HG02759 (cell line): ENCODE data around the gene SRC.
A peak's percentile ranks its signal among the peaks of the same experiment; 100 is the strongest.
"Not testable (repeated sequence)": the region's sequence is repeated elsewhere in the genome, so short reads cannot be mapped to it uniquely, and the experiment has no call there.

Experiments used
- ATAC-seq: cut with Tn5 transposase; IDR thresholded peaks from one replicate; pipeline ENCODE4 v1.9.1; 2021; ENCODE audit warnings: mild to moderate bottlenecking, moderate library complexity; ENCODE audit not compliant: unreplicated experiment

The SRC gene

DNA sequence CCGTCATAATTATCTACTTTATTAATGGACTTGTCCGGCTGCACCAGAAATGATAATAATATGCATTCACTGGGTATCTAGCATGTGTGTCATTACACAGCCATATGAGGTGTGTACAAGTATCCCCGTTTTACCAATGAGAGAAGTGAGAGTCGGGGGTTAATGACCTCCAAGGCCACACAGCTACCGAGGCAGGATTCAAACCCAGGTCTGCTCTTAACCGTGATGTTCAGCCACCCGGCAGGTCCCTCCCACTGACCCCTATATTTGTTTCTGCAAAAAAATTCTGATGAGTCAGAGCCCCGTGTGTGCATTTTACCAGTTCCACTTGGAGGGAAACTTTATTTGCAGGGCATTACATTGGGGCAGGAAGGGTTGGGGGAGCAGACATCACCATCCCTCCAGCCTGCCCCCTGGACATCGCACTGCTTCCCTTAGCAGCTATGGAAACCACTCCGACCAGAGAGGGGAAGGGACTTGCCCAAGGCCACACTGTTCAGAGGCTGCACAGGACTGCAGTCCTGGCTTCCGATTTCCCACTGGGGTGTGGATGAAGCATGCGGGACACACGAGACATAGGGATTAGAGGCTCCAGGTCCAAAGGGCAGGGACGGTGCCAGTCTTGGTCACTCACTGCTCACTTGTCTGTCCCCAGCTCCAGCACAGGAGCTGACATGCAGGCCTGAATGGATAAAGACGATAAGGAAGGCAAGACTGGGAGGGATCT lies 10.1 kb upstream of the SRC start:
- ATAC-seq = peak; percentile 5

GRCh38 chr20:37336369-37337207 lies 9.4 kb upstream of the SRC start:
- peak; percentile 80 for ATAC-seq

DNA sequence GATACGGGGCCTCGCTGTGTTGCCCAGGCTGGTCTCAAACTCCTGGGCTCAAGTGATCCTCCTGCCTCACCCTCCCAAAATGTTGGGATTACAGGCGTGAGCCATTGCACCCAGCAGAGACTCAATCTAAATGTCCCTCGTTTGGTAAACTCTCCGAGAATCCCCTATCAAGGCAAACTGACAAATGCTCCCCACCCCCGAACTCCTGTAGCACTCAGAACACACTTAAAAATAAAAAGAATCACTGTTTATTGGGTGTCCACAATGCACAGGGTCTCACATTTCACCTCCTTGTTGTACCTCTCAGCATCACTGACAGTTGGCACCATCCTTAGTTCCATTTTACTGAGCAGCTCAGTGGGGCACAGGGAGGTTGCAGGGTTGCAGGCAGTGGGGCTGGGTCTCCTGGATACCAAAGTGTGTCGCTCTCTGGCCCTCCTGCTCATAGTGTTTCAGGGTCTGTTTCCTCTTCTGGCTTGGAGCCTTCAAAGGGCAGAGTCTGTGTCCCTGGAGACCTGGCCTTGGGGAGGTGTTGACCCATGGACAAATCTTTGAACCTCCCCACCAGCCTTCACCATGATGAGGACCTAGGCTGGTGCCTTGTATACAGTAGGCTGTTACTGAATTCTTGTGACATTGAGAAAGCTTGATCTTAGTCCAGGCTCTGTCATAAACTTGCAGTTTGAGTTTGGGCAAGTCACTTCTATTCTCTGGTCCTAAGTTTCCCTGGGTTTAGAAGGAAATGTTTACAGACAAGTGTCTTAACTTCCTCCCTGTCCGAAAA lies 8.5 kb upstream of the SRC start:
- ATAC-seq = no peak

- ATAC-seq = not testable (repeated sequence)
Observed at GRCh38 chr20:37338380-37338779, 7.6 kb upstream of the SRC start.

DNA sequence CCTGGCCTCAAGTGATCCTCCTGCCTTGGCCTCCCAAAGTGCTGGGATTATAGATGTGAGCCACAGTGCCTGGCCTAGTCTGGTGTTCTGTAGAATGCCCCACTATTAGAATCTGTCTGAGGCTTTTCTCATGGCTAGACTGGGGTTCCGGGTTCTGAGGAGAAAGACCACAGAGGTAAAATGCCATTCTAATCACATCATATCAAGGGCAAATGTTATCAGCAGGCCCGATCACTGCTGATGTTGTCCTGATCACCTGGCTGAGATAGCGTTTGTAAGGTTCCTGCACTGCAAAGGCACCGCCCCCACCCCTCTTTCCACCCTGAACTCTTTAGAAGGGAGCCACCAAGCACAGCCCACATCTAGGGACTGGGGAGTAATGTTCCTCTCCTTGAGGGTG lies 6.7 kb upstream of the SRC start:
- ATAC-seq = no peak

- not testable (repeated sequence) for ATAC-seq
Observed at GRCh38 chr20:37339764-37340109, 6.2 kb upstream of the SRC start.

DNA sequence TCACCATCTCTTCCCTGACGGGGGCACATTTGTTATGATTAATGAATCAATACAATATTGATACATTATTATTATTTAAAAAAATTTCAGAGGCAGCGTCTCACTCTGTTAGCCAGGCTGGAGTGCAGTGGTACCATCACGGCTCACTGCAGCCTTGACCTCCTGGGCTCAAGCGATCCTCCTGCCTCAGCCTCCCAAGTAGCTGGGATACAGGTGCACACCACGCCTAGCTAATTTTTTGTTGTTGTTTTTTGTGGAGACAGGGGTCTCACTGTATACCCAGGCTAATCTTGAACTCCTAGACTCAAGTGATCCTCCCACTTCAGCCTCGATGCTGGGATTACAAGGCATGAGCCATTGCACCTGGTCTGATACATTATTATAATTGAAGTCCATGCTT lies 4.9 kb upstream of the SRC start:
- ATAC-seq = no peak

GRCh38 chr20:37341632-37342031 lies 4.3 kb upstream of the SRC start:
- ATAC-seq = no peak

GRCh38 chr20:37342231-37343177 lies 3.4 kb upstream of the SRC start:
- no peak for ATAC-seq

- ATAC-seq = no peak
Observed at GRCh38 chr20:37343212-37343993, 2.5 kb upstream of the SRC start.

GRCh38 chr20:37343994-37344355 lies 2.0 kb upstream of the SRC start:
- ATAC-seq = no peak

DNA sequence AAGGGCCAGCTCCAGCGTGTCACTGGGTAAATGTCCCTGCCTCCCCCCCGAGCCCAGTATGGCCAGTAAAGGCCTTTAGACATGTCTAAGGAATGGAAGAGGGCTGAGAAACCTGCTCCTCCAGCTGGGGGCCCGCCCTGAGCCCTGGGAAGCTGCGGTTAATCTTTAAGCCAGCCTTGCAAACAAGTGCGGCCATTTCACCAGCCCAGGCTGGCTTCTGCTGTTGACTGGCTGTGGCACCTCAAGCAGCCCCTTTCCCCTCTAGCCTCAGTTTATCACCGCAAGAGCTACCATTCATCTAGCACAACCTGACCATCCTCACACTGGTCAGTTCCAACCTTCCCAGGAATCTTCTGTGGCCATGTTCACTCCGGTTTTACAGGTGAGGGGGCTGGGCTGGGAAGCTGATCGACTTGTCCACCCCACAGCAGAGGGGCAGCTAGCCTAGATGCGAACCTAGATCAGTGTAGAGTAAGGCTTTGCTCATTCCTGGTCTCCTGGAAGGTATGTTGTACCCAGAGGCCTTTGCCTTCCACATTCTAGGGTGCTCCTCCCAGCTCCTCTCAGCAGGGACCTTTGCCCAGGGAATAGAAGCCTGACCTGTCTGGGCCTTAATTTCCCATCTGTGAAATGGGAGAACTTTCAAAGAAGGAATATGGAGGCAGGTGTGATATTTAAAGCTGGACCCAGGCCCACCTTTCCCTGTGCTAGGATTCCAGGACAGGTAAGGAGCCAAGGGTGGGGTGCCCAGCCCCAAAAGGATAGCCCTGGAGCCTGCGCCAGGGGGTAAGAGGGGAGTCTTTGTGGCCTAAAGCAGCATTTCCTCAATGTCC lies 1.2 kb upstream of the SRC start:
- ATAC-seq = no peak

DNA sequence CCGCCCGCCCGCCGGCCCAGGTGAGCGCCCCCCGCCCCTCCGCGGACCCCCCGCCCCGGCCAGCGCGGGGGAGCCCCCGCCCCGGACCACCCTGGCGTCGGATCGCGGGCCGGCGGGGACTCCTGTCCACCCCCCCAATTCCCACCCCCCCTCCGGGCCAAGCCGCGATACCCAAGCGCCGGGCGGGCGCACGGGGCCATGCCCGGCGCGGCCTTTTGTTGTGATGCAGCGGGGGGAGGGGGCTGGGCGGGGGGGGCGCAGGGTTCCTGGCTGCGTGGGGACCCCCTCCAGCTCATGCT lies 245 bp downstream of the SRC start:
- ATAC-seq = peak; percentile 16

GRCh38 chr20:37346535-37347346 lies 801 bp downstream of the SRC start:
- peak; percentile 13 for ATAC-seq

DNA sequence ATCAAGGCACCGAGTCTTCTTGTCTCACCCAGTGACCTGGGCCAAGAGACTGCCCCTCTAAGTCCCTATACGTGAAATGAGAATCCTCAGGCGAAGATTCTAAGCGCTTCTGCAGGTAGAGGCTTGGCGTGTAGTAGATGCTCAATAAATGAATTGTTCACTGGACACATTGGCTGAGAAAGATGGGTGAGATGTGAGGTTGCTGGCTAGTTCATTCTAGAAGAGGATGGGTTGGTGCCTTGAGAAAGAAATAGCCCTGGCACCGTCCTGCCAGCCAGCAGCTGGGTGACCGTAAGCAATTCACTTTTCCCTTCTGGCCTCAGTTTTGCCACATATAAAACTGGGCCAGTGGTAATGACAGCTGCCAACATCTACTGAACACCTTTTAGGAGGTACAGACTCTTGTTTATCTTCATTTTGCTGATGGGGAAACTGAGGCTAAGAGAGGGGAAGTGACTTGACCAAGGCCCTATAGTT lies 1.4 kb downstream of the SRC start:
- ATAC-seq = no peak

DNA sequence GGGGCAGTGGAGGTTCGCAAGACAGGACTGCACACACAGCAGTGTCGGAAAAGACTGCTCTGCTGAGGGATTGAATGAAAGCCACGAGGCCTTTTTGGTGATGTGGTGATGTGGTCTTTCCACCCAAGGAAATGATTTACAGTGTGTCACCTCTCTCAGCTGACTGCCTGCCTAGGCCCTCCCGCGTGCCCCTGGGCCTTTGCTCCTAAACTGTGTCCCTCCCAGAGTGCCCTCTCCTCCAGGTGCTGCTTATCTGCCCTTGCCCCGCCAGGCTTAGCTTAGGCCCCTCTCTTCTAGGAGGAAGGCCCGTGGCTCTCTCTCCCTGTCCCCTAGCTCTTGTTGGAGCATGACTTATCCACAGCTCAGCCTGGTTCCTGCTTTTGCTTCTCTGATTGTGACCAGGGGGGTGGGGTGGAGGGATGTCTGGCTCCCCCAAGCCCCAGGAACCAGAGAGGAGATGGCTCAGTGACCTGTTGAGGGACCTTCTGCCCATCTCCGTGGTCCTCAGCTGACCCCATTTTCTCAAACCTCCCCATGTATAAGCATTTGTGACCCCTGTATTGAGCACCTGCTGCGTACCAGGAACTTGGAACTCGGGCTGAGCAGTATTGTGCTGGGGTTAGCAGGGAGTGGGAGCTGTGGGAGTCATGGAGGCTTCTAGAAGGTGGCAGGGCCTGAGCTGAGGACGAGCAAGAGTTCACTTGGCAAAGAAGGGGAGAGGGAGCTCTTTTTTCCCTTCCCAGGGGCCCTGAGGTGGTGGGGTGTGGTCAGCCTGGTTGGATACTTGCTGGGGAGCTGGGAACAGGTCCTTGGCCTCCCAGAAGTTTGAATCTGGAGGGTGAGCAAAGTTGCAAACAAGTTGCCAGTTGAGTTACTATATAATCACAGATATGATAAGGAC lies 2.2 kb downstream of the SRC start:
- no peak for ATAC-seq
